Smooth muscle cell (in vitro differentiated cells): ENCODE data around the gene UTP15. TPM values are rescaled to one million over a fixed set of nuclear protein-coding genes. Genes with fewer than 3 reads are reported as not detected.

ENCODE experiments used
- DNase-seq: peaks from one replicate; lab custom pipeline; 2025; ENCODE audit not compliant: unreplicated experiment; lab: John Stamatoyannopoulos, UW
- H2AFZ ChIP-seq: fragments of 200-600 bp; sonication (generic); 2 replicates; pipeline ENCODE4 v1.6.0; 2016; ENCODE audit warnings: antibody characterized with exemption, low read depth, mild to moderate bottlenecking
- H3F3A ChIP-seq: fragments of 200-600 bp; sonication (generic); 2 replicates; pipeline ENCODE4 v1.6.0; 2017; ENCODE audit warnings: antibody characterized with exemption, low read depth
- H3K27ac ChIP-seq: fragments of 200-600 bp; sonication (generic); 2 replicates; pipeline ENCODE4 v1.5.1; 2016; ENCODE audit warnings: low read depth, mild to moderate bottlenecking
- H3K27me3 ChIP-seq: fragments of 200-600 bp; sonication (generic); 2 replicates; pipeline ENCODE4 v1.6.1; 2016; ENCODE audit warnings: low read depth, mild to moderate bottlenecking
- H3K36me3 ChIP-seq: fragments of 200-600 bp; sonication (generic); 2 replicates; pipeline ENCODE4 v1.5.1; 2016; ENCODE audit warnings: low read depth
- H3K4me1 ChIP-seq: fragments of 200-600 bp; sonication (generic); 2 replicates; pipeline ENCODE4 v1.5.1; 2016; ENCODE audit warnings: low read depth
- H3K4me2 ChIP-seq: fragments of 200-600 bp; sonication (generic); 2 replicates; pipeline ENCODE4 v1.6.0; 2016; ENCODE audit warnings: mild to moderate bottlenecking
- H3K4me3 ChIP-seq: fragments of 200-600 bp; sonication (generic); 2 replicates; pipeline ENCODE4 v1.5.1; 2016; ENCODE audit warnings: mild to moderate bottlenecking
- H3K79me2 ChIP-seq: fragments of 200-600 bp; sonication (generic); 2 replicates; pipeline ENCODE4 v1.6.0; 2016; ENCODE audit warnings: low read depth, mild to moderate bottlenecking
- H3K9ac ChIP-seq: fragments of 200-600 bp; sonication (generic); 2 replicates; pipeline ENCODE4 v1.6.0; 2016; ENCODE audit warnings: low read depth
- H3K9me3 ChIP-seq: fragments of 200-600 bp; sonication (generic); replicated peaks from 2 replicates; pipeline ENCODE4 v1.5.1; 2016; ENCODE audit warnings: low read depth
- H4K20me1 ChIP-seq: fragments of 200-600 bp; sonication (generic); 2 replicates; pipeline ENCODE4 v1.6.0; 2016; ENCODE audit warnings: low read depth
- CTCF ChIP-seq: fragments of 200-600 bp; sonication (generic); IDR thresholded peaks from 2 replicates; pipeline ENCODE4 v1.5.1; 2017; ENCODE audit warnings: borderline replicate concordance, mild to moderate bottlenecking, antibody characterized with exemption; ENCODE audit not compliant: insufficient read depth, poor library complexity, severe bottlenecking
- WGBS: methylation state at CpG from one replicate; pipeline ENCODE4 v1.1.7; 2016; ENCODE audit warnings: low lambda C conversion rate; 5-methylcytosine and 5-hydroxymethylcytosine counted together
- polyA plus RNA-seq: library from polyadenylated mRNA; unstranded; fragments of >200 nt; fragmentation: Nextera tagmentation; extraction: Ambion mirVana; gene quantifications from 2 replicates; pipeline ENCODE4 v1.2.1, GENCODE V29; 2016
- total RNA-seq: library from RNA; depleted of rRNA; stranded (reverse); fragments of >200 nt; gene quantifications from 2 replicates; pipeline ENCODE4 v1.2.3, GENCODE V29; 2014

Gene UTP15
- total RNA-seq: 15.2 and 25.5 TPM in 2 replicates
- 10.2 and 13.2 TPM in 2 replicates for polyA plus RNA-seq

GRCh38 chr5:73565139-73565968, at the start of gene UTP15, which contains the start of gene ANKRA2:
Gene UTP15 (plus strand): TSS chr5:73565743. CDS start chr5:73567345, 1,602 bp downstream.
Gene ANKRA2 (minus strand): TSS chr5:73565639. CDS start chr5:73562881, 2,758 bp downstream.
- Histone ChIP-seq H3K9me3 (no peaks in the 10 kb centered on the region), H4K20me1 (no peaks in the 10 kb centered on the region), H3K79me2 (peaks cover 46% of the 10 kb centered on the region), H3K36me3 (peaks cover 6% of the 10 kb centered on the region), H3K27ac (peak within 1 kb of the TSS; percentile 92), H3K4me1 (peaks cover 20% of the 10 kb centered on the region), H3K4me3 (peak within 1 kb of the TSS; percentile 79), H2AFZ (peak within 1 kb of the TSS; percentile 90), H3K27me3 (no peaks in the 10 kb centered on the region), H3F3A (no peaks in the 10 kb centered on the region), H3K4me2 (peak within 1 kb of the TSS; percentile 92), H3K9ac (peak within 1 kb of the TSS; percentile 96)
- WGBS: under 1% methylated on average over 61 of the region's 62 CpGs
- peak; percentile 92 for DNase-seq
- TF ChIP-seq CTCF: no peak

DNA sequence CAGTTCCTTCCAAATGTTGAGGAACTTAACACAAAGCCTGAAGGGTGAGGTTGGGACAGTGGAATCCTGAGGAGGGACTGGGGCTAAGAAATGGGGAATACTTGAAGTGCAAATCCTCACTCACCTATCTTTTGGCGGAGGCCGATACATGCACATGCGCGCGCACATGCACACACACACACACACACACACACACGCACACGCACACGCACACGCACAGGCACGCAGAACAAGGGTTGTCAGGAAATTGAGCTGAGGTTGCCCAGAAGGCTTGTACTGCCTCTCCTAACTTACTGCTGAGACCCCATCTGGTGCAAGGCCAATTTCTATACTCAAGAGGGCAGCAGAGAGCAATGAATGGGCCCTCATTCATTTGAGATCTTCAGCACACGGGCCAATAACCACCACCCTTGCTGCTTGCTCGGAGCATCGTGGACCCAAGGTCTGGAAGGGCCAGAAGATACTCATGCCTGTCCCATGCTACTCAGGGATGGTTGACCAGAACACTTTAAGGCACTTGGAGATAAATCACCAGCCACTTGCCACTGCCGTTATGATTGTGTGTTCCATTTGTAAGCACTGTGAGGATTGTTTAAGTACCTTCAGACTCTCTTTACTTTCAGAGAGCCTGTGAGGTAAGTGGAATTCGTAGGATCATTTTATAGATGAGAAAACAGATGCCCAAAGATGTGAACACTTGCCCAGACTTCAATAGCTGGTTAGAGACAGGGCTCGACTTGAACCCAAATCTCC, 45.8 kb upstream of the UTP15 start:
- H3K4me3 ChIP-seq: no peak overlapping the region
- H3K9ac ChIP-seq: no peak overlapping the region
- no peaks in the 10 kb centered on the region for H3K79me2 ChIP-seq
- H3K4me1 ChIP-seq: no peaks in the 10 kb centered on the region
- no peaks in the 10 kb centered on the region for H3K9me3 ChIP-seq
- peak; percentile 47 for TF ChIP-seq CTCF
- H4K20me1 ChIP-seq: no peaks in the 10 kb centered on the region
- no peaks in the 10 kb centered on the region for H3K36me3 ChIP-seq
- 19% methylated on average over 16 of the region's 16 CpGs for WGBS
- no peak overlapping the region for H3K27ac ChIP-seq
- H3K27me3 ChIP-seq: no peaks in the 10 kb centered on the region
- no peaks in the 10 kb centered on the region for H3F3A ChIP-seq
- H3K4me2 ChIP-seq: no peak overlapping the region
- DNase-seq: peak; percentile 2
- no peak overlapping the region for H2AFZ ChIP-seq

DNA sequence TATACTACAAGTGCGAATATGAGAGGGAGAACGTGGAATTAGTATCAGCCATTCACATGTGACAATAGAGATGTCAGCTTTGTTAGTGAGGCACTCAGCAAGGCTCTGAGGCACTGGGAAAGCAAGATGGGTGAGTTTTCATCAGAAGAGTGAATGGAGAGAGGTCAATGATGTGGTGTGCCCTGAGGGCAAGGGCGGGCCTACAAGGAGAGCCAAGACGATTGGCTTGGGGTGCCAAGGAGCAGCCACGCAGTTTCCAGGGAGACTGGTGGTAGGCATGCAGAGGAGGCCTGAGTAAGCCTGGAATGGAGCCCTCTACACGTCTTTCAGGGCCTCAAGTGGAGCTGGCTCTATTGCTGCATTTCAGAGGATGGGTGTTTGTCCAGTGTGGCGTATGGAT, 42.6 kb upstream of the UTP15 start:
- 76% methylated on average over 7 of the region's 7 CpGs for WGBS
- Histone ChIP-seq H3K36me3 (no peaks in the 10 kb centered on the region), H3K9ac (no peak overlapping the region), H4K20me1 (no peaks in the 10 kb centered on the region), H2AFZ (no peak overlapping the region), H3K79me2 (no peaks in the 10 kb centered on the region), H3K4me2 (no peak overlapping the region), H3K27ac (no peak overlapping the region), H3K9me3 (no peaks in the 10 kb centered on the region), H3K4me3 (no peak overlapping the region), H3K4me1 (no peaks in the 10 kb centered on the region), H3K27me3 (no peaks in the 10 kb centered on the region), H3F3A (no peaks in the 10 kb centered on the region)
- no peak for TF ChIP-seq CTCF
- DNase-seq: no peak
